SJCRH30 (cell line): ENCODE results near the gene RIMS1. TPM values are rescaled to one million over a fixed set of nuclear protein-coding genes. Genes with fewer than 3 reads are reported as not detected.
"Not testable (repeated sequence)": the region's sequence is repeated elsewhere in the genome, so short reads cannot be mapped to it uniquely, and the experiment has no call there.

Experiments
- DNase-seq, 2 experiments: peaks; one replicate each; pipeline ENCODE4 v3.0.0-alpha.2; 2015 to 2020
- H3K27ac ChIP-seq: fragments of 250-450 bp; sonication (Bioruptor Pico); 2 replicates; pipeline ENCODE4 v1.5.1; 2020; ENCODE audit warnings: mild to moderate bottlenecking, moderate library complexity
- H3K27me3 ChIP-seq: fragments of 250-450 bp; sonication (Bioruptor Pico); 2 replicates; pipeline ENCODE4 v1.5.1; 2020; ENCODE audit warnings: mild to moderate bottlenecking, moderate library complexity
- H3K36me3 ChIP-seq: fragments of 250-450 bp; sonication (Bioruptor Pico); 2 replicates; pipeline ENCODE4 v1.5.1; 2020; ENCODE audit warnings: mild to moderate bottlenecking, moderate library complexity
- H3K4me1 ChIP-seq: fragments of 250-450 bp; sonication (Bioruptor Pico); 2 replicates; pipeline ENCODE4 v1.5.1; 2020; ENCODE audit warnings: mild to moderate bottlenecking, moderate library complexity
- H3K4me3 ChIP-seq: fragments of 250-450 bp; sonication (Bioruptor Pico); 2 replicates; pipeline ENCODE4 v1.5.1; 2020; ENCODE audit warnings: mild to moderate bottlenecking, moderate library complexity
- H3K9me3 ChIP-seq: fragments of 250-450 bp; sonication (Bioruptor Pico); replicated peaks from 2 replicates; pipeline ENCODE4 v1.5.1; 2020; ENCODE audit warnings: mild to moderate bottlenecking, moderate library complexity
- total RNA-seq: library from RNA; depleted of rRNA; stranded (reverse); fragments of >200 nt; shearing (Covaris generic); gene quantifications from 2 replicates; pipeline ENCODE4 v1.2.3, GENCODE V29; 2014

The RIMS1 gene
- total RNA-seq, 1 experiment from 2014 or later: 0.24 TPM

DNA sequence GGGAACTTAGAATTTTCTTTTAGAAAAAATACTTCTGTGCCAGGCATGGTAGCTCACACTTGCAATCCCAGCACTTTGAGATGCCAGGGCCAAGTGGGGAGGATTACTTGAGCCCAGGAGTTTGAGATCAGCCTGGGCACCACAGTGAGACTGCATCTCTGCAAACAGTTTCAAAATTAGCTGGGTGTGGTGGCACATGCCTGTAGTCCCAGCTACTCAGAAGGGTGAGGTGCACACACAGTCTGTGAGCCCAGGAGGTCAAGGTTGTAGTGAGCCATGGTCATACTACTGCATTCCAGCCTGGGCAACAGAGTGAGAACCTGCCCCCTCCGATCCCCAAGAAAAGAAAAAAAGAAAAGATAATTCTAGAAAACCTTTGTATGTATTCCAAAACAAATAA, 389.5 kb downstream of the RIMS1 start:
- H3K36me3 ChIP-seq: no peaks in the 10 kb centered on the region
- H3K4me1 ChIP-seq: peaks cover 10% of the 10 kb centered on the region
- no peaks in the 10 kb centered on the region for H3K27me3 ChIP-seq
- no peak for DNase-seq
- no peaks in the 10 kb centered on the region for H3K9me3 ChIP-seq
- no peak overlapping the region for H3K4me3 ChIP-seq
- no peak overlapping the region for H3K27ac ChIP-seq

DNA sequence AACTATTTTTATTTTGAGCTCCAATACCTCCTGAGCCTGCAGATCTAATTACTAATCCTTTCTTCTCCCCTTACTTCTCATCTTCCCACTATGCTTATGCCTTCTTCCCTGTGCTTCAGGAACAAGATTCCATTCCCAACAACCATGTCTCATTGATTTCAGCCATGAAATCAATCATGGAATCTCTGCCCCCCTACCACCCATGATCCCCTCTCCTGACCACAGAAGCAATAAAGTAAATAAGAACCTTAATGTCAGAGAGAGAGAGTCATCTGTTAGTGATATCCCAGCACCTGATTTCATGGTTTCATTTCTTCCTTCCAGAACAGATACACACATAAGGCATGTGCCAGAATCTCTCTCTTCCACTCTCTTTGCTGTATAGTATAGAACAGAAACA, 395.9 kb downstream of the RIMS1 start:
- H3K4me1 ChIP-seq: peaks cover 25% of the 10 kb centered on the region
- H3K36me3 ChIP-seq: no peaks in the 10 kb centered on the region
- H3K27me3 ChIP-seq: no peaks in the 10 kb centered on the region
- no peaks in the 10 kb centered on the region for H3K9me3 ChIP-seq
- DNase-seq: peak; percentile 47 to 77
- H3K27ac ChIP-seq: peak overlapping the region; percentile 65
- no peak overlapping the region for H3K4me3 ChIP-seq

DNA sequence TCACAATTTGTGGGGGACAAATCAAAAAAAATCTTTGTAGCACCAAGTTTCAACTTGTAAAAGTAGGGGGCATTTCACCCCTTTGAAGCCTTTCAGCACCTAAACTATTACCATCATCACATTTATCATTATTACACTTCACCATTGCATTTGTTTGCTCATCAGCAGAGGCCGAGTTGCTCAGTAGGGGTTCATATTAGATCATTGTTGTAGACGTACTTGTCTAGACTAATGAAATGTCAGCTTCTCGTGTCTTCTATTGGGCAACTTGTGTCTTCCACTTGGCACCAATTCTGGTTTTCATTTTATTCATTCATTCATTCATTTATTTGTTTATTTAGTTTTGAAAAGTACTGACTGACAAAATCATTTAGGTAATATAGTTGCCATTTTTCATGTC, 397.2 kb downstream of the RIMS1 start:
- Histone ChIP-seq H3K4me1 (peaks cover 27% of the 10 kb centered on the region), H3K36me3 (no peaks in the 10 kb centered on the region), H3K4me3 (no peak overlapping the region), H3K27me3 (no peaks in the 10 kb centered on the region), H3K9me3 (no peaks in the 10 kb centered on the region), H3K27ac (peak overlapping the region; percentile 65)
- no peak for DNase-seq

DNA sequence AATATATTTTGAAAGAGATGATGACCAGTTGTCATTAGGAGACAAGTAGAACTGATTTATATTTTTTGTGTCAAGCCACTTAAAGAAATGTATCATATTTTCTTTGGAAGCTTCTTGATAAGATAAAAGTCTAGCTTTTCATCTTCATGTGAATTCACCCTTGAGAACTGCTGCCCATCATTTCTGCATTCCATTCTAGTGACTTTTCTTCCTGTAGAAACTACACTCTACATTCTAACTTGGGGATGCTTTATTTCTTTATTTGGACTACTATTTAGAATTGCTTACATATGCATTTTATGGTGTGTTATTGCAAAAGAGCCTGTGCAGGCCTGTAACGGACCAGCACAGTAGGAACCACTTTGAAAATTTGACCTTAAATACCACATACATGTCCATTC, 400.6 kb downstream of the RIMS1 start:
- H3K27me3 ChIP-seq: no peaks in the 10 kb centered on the region
- peaks cover 26% of the 10 kb centered on the region for H3K4me1 ChIP-seq
- no peaks in the 10 kb centered on the region for H3K36me3 ChIP-seq
- no peaks in the 10 kb centered on the region for H3K9me3 ChIP-seq
- H3K27ac ChIP-seq: no peak overlapping the region
- DNase-seq: no peak
- H3K4me3 ChIP-seq: no peak overlapping the region

DNA sequence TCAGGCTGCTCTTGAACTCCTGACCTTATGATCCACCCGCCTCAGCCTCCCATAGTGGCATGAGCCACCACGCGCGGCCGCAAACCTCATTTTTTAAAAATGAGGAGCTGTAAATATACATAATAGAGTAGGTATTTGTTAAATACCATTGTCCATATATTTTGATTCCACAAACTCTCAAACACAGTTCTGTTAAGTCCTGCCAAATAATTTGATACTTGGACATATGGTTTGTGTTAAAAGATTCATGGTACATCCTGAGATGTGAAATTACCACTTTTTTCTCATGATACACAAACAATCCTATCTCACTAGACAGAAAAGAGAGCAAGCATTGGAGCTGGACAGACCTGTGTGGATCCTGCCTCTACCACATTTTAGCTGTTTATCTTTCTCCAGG, 401.5 kb downstream of the RIMS1 start:
- Histone ChIP-seq H3K9me3 (no peaks in the 10 kb centered on the region), H3K4me3 (no peak overlapping the region), H3K4me1 (peaks cover 20% of the 10 kb centered on the region), H3K36me3 (no peaks in the 10 kb centered on the region), H3K27me3 (no peaks in the 10 kb centered on the region), H3K27ac (no peak overlapping the region)
- DNase-seq: no peak

DNA sequence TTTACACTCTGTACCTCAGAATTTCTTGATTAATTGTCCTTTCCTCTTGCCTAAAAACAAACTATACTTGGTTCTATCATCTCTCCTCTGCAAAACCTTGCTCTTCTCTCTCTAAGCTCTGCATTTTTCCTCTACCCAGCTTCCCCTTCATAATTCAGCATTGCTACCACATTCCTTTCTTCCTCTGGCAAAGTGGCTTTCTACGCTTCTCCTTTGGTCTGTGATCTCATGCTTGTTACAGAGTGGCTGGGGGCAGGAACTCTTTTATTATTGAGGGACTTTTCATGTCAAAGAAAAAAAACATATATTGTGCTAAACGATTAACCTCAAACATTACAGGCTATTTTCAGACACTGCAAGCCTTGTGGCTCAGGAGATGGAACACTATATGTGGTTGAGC, 402.2 kb downstream of the RIMS1 start:
- DNase-seq: peak in 1 of 2 experiments; percentile 28
- Histone ChIP-seq H3K36me3 (no peaks in the 10 kb centered on the region), H3K27ac (peak overlapping the region; percentile 9; the same call in 1 of the 2 replicates), H3K4me1 (peaks cover 16% of the 10 kb centered on the region), H3K4me3 (no peak overlapping the region), H3K27me3 (no peaks in the 10 kb centered on the region), H3K9me3 (no peaks in the 10 kb centered on the region)

DNA sequence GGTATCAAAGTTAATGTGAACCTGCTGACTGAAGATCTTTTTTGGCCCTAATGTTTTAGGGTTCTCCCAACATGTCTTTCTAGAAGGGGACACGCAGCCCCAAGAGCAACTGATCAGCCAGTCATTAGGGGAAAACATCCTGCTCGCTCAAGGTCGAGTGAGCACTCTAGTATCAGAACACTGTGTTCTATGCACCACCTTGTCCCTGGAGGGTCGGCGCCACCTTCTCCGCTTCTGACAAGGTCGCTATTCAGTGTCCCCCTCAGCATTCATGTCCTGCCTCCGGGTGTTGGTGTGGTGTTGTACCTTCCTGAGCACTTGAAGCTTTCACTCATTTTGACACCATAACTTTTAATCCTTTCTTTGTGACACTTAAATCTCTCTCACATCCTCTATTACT, 404.3 kb downstream of the RIMS1 start:
- Histone ChIP-seq H3K4me3 (no peak overlapping the region), H3K9me3 (no peaks in the 10 kb centered on the region), H3K27ac (no peak overlapping the region), H3K27me3 (no peaks in the 10 kb centered on the region), H3K4me1 (peaks cover 11% of the 10 kb centered on the region), H3K36me3 (no peaks in the 10 kb centered on the region)
- no peak for DNase-seq

DNA sequence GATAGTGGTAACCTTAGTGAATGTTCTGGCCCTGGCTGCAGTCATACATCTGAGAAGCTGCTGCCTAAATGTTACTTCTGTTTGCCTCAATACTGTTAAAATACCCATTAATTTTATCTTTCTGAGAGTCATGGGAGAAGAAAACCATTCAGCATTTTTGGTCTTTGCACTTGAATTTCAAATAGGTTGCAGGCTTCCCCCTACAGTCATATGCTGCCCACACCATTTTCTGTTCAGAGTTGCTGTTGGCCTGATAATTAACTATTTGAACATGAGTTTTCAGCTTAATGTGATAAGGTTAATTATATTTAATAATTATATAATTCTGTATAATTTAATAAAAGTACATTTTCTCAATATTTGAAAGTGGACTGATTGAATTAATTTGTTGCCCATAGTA, 410.0 kb downstream of the RIMS1 start:
- H3K27ac ChIP-seq: no peak overlapping the region
- H3K4me3 ChIP-seq: no peak overlapping the region
- H3K9me3 ChIP-seq: no peaks in the 10 kb centered on the region
- H3K27me3 ChIP-seq: no peaks in the 10 kb centered on the region
- DNase-seq: no peak
- no peaks in the 10 kb centered on the region for H3K4me1 ChIP-seq
- H3K36me3 ChIP-seq: no peaks in the 10 kb centered on the region

DNA sequence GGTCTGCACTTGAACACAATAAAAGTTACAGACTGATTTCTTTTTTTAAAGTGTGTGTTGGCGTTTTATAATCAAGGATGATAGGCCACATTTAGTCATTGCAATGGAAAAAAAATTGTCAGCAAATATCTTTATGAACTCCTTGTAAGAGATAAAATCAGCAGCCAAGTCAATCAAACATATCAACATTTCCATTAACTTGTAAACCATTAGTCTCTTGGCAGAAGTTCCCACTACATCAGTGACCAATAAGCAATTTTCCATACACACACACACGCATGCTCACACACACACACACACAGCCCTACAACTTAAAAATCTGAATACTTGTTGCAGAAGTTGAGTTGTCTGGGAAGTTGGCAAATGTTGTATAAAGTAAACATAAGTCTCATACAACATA, 419.6 kb downstream of the RIMS1 start:
- no peak for DNase-seq
- no peaks in the 10 kb centered on the region for H3K4me1 ChIP-seq
- H3K27me3 ChIP-seq: no peaks in the 10 kb centered on the region
- no peak overlapping the region for H3K27ac ChIP-seq
- H3K9me3 ChIP-seq: no peaks in the 10 kb centered on the region
- no peaks in the 10 kb centered on the region for H3K36me3 ChIP-seq
- no peak overlapping the region for H3K4me3 ChIP-seq

DNA sequence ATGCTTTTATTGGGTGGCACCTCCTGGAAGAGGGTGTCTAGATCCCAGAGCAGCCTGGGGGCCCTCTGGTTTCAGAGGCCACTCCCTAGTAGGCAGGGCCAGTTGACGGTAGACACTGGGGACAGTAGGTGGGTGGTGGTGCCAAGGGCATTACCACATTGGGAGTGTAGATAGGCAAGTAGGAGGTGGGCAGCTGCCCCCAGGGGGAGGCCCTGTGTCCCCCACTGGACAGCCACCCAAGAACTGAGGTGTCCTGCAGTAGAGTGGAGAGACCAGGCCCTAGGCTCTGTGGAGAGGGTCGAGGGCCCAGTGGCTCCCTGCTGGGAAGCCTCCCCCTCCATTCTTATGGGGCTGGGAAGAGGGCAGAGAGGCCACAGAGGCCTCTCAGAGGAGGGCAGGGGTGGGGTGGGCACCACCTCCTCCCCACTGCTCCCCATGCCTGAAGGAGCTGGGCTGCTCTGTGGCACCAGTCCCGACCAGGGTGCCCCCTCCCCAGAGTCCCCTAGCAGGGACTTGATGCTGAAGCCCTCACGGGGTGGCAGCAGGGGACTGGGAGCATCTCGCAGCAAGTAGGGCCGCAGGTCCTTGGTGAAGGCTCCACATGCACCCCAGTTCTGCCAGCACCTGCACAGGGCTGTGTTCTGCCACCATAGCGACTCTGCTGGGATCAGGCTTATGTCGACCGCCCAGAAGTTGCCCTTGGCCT, 430.5 kb downstream of the RIMS1 start:
- H3K4me3 ChIP-seq: no peak overlapping the region
- H3K4me1 ChIP-seq: peaks cover 3% of the 10 kb centered on the region
- H3K27me3 ChIP-seq: no peaks in the 10 kb centered on the region
- no peaks in the 10 kb centered on the region for H3K9me3 ChIP-seq
- no peak overlapping the region for H3K27ac ChIP-seq
- no peaks in the 10 kb centered on the region for H3K36me3 ChIP-seq
- DNase-seq: no peak

DNA sequence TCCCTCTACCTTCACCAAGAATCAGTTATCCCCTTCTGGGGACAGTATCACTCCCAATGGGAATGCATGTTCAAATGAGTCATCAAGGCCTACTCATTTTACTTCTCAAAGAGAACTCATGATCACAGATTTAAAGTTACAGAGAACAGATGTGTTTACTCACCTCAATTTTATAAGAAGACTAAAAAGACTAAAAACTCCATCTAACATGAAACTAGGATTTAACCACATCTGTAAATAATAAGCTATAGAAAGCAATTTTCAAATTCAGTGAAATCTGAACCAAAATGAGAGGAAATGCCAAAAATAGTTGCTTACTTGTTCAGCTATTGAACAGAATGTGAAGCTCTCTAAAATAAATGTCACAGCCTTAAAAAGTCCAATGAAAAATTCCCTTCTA, 435.4 kb downstream of the RIMS1 start:
- H3K27ac ChIP-seq: no peak overlapping the region; the same call in 1 of the 2 replicates

DNA sequence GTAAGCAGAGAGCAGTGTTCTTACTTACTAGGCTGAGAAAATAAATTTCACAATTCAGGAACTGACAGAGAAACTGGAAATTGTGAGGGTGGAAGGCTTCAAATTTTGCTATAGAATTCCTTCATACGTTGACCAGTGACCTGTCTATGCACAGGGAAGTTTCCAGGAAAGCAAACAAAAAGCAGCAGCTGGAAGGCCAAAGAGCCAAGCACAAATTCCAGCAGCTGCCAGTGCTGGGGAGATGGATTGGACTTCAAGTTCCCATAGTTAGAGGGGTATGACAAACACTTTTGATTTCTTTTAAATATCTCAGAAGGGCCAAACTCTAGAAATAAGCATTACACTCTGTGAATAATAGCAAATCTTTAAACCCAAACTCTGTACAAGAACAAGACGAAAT, 436.4 kb downstream of the RIMS1 start:
- Histone ChIP-seq H3K9me3 (no peaks in the 10 kb centered on the region), H3K4me3 (no peak overlapping the region), H3K27ac (peak overlapping the region; percentile 47), H3K36me3 (no peaks in the 10 kb centered on the region), H3K27me3 (no peaks in the 10 kb centered on the region), H3K4me1 (peaks cover 17% of the 10 kb centered on the region)
- DNase-seq: peak; percentile 42 to 68

More for the DNA sequence above, 435.4 kb downstream of the RIMS1 start:
- H3K9me3 ChIP-seq: no peaks in the 10 kb centered on the region
- H3K4me3 ChIP-seq: no peak overlapping the region
- H3K27me3 ChIP-seq: no peaks in the 10 kb centered on the region
- DNase-seq: peak in 1 of 2 experiments; percentile 13
- H3K4me1 ChIP-seq: peaks cover 17% of the 10 kb centered on the region
- no peaks in the 10 kb centered on the region for H3K36me3 ChIP-seq

DNA sequence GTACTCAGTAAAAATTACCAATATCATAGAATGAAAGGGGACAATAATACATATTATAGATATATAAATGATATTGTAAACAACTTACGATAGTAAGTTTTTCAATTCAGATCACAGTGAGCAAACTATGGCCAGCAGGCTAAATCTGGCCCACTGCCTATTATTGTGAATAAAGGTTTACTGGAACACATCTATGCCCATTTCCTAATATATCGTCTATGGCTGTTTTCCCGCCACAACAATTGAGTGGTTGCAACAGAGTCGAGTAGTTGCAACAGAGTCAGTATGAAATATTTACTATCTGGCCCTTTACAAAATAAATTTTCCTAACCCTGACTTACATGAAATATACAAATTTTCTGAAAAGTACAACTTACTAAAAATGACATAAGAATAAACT, 438.2 kb downstream of the RIMS1 start:
- no peak for DNase-seq
- no peaks in the 10 kb centered on the region for H3K27me3 ChIP-seq

DNA sequence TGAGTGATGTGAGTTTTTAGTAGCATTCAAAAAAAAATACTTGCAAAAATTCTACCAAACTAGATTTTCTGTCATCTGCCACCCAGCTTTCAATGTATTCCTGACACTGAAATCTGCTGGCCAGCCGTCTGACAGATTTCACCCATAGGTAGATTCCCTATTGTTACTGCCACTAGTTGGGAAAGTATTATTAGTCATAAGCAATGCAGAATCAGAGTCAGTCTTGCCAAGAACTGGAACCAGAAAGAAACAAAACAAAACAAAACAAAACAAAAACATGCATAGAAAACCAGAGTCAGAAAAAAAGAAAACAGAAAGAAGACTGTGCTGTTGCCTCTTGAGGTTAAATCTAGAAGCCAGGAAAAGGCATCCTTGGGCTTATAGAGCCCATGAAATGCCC, 442.4 kb downstream of the RIMS1 start:
- Histone ChIP-seq H3K9me3 (no peaks in the 10 kb centered on the region), H3K27me3 (no peaks in the 10 kb centered on the region), H3K4me1 (no peaks in the 10 kb centered on the region), H3K36me3 (no peaks in the 10 kb centered on the region), H3K27ac (no peak overlapping the region), H3K4me3 (no peak overlapping the region)
- DNase-seq: no peak

More for the DNA sequence above, 438.2 kb downstream of the RIMS1 start:
- Histone ChIP-seq H3K27ac (no peak overlapping the region), H3K4me1 (peaks cover 17% of the 10 kb centered on the region), H3K4me3 (no peak overlapping the region), H3K36me3 (no peaks in the 10 kb centered on the region), H3K9me3 (no peaks in the 10 kb centered on the region)

DNA sequence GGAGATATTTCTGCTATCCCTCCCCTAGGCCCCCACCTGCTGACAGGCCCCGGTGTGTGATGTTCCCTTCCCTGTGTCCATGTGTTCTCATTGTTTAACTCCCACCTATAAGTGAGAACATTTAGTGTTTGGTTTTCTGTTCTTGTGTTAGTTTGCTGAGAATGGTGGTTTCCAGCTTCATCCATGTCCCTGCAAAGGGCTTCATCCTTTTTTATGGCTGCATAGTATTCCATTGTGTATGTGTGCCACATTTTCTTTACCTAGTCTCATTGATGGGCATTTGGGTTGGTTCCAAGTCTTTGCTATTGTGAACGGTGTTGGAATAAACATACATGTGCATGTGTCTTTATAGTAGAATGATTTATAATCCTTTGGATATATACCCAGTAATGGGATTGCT, 448.9 kb downstream of the RIMS1 start:
- H3K4me3 ChIP-seq, H3K4me1 ChIP-seq, H3K9me3 ChIP-seq, H3K27me3 ChIP-seq, H3K27ac ChIP-seq, DNase-seq, H3K36me3 ChIP-seq: not testable (repeated sequence)

DNA sequence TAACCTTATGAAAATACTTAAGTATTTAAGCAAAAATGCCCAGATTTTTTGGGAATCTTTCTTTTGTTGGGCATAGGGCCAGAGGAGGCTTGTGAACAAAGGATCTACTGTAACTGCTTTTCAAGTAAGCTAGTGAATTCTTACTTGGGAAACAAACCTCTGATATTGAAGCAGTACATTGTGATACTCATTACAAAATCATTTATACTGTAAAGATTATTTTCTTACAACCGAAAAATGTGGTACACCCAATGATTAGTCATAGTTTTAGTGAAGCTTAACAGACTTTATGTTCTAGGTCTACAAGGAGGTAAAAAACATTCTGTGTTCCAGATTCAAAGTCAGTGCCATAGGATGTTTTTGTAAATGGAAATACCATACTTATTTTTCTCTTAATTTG, 462.6 kb downstream of the RIMS1 start:
- Histone ChIP-seq H3K27me3 (no peaks in the 10 kb centered on the region), H3K27ac (no peak overlapping the region), H3K4me1 (no peaks in the 10 kb centered on the region), H3K4me3 (no peak overlapping the region), H3K9me3 (no peaks in the 10 kb centered on the region), H3K36me3 (no peaks in the 10 kb centered on the region)
- DNase-seq: peak in 1 of 2 experiments; percentile 12
